Measurements from ENCODE around the gene GRIK5. TPM values are rescaled to one million over a fixed set of nuclear protein-coding genes. Genes with fewer than 3 reads are reported as not detected.
"Not testable (repeated sequence)": the region's sequence is repeated elsewhere in the genome, so short reads cannot be mapped to it uniquely, and the experiment has no call there.

Gene GRIK5
- total RNA-seq, 1 donor from 2014 or later, result 0.37 TPM

- H3K27me3 Mint-ChIP-seq (ENCODE audit: low read depth), result peaks cover 2% of the 10 kb centered on the region
- no peak for DNase-seq (ENCODE audit: low spot score)
- H3K36me3 Mint-ChIP-seq (ENCODE audit: low read depth), result no peaks in the 10 kb centered on the region
- peaks cover 4% of the 10 kb centered on the region for H3K9me3 Mint-ChIP-seq (ENCODE audit: low read depth)
- H3K4me3 Mint-ChIP-seq (ENCODE audit: unreplicated experiment), result no peak overlapping the region
- no peak for TF ChIP-seq CTCF (IDR thresholded peaks at IDR 0.05)
- no peak overlapping the region for H3K27ac Mint-ChIP-seq (ENCODE audit: unreplicated experiment)
- H3K4me1 Mint-ChIP-seq (ENCODE audit: low read depth), result peaks cover 10% of the 10 kb centered on the region
Observed at GRCh38 chr19:42018503-42019193, 51.4 kb downstream of the GRIK5 start.

DNA sequence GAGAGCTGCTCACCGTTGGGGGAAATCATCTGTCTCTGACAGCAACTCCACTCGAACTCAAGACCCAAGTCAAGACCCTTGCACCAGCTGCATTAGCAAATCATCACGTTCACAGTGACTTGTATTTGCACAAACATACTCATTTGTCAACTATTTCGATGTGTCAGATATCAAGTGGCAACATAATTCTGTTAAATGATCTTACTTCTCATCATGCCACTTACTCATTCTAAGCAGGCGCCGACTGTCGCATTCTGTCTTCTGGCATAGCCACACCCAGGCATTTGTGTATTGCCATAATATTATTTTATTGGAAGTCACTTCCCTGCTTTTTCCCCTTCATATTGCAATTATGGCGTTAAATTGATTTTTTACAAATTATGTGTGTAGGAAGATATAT is 53.0 kb downstream of the GRIK5 start:
- Mint-ChIP-seq H3K4me1 (ENCODE audit: low read depth) (peaks cover 8% of the 10 kb centered on the region), H3K36me3 (ENCODE audit: low read depth) (no peaks in the 10 kb centered on the region), H3K27me3 (ENCODE audit: low read depth) (peaks cover 2% of the 10 kb centered on the region), H3K27ac (ENCODE audit: unreplicated experiment) (no peak overlapping the region), H3K4me3 (ENCODE audit: unreplicated experiment) (no peak overlapping the region), H3K9me3 (ENCODE audit: low read depth) (peaks cover 4% of the 10 kb centered on the region)
- no peak for TF ChIP-seq CTCF (IDR thresholded peaks at IDR 0.05)
- DNase-seq (ENCODE audit: low spot score), result no peak

- not testable (repeated sequence) for H3K27ac Mint-ChIP-seq (ENCODE audit: unreplicated experiment); H3K36me3 Mint-ChIP-seq (ENCODE audit: low read depth); DNase-seq (ENCODE audit: low spot score); H3K4me3 Mint-ChIP-seq (ENCODE audit: unreplicated experiment); H3K9me3 Mint-ChIP-seq (ENCODE audit: low read depth); H3K27me3 Mint-ChIP-seq (ENCODE audit: low read depth)
- H3K4me1 Mint-ChIP-seq (ENCODE audit: low read depth), result peaks cover 18% of the 10 kb centered on the region
Observed at GRCh38 chr19:42012747-42013146, 57.3 kb downstream of the GRIK5 start.

GRCh38 chr19:42010245-42011126 is 59.5 kb downstream of the GRIK5 start:
- DNase-seq (ENCODE audit: low spot score), result no peak

DNA sequence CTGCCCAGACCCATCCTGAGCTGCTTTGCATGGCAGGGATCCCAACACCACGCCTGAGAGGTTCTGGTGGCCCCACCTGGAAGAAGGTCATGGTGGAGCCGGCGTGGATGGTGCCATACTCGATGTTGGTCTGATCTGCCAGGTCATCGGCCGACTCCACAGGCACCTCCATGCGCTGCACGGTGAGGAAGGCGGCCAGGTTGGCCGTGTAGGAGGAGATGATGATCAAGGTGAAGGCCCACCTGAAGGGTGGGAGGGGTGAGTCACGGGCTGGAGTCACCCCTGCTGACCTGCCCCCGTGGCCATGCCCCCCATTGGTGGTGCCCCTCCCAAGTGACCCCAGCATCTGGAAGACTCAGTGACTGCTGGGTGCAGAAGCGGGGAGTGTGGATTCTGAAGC is 63.4 kb downstream of the GRIK5 start:
- no peaks in the 10 kb centered on the region for H3K9me3 Mint-ChIP-seq (ENCODE audit: low read depth)
- no peak for DNase-seq (ENCODE audit: low spot score)
- no peak overlapping the region for H3K4me3 Mint-ChIP-seq (ENCODE audit: unreplicated experiment)
- peaks cover 18% of the 10 kb centered on the region for H3K4me1 Mint-ChIP-seq (ENCODE audit: low read depth)
- no peak overlapping the region for H3K27ac Mint-ChIP-seq (ENCODE audit: unreplicated experiment)
- H3K27me3 Mint-ChIP-seq (ENCODE audit: low read depth), result peaks cover 23% of the 10 kb centered on the region
- no peak for TF ChIP-seq CTCF (IDR thresholded peaks at IDR 0.05)
- H3K36me3 Mint-ChIP-seq (ENCODE audit: low read depth), result peaks cover 2% of the 10 kb centered on the region

More at GRCh38 chr19:42010245-42011126, 59.5 kb downstream of the GRIK5 start:
- Mint-ChIP-seq H3K4me3 (ENCODE audit: unreplicated experiment) (no peak overlapping the region), H3K9me3 (ENCODE audit: low read depth) (no peaks in the 10 kb centered on the region), H3K36me3 (ENCODE audit: low read depth) (peaks cover 2% of the 10 kb centered on the region), H3K27me3 (ENCODE audit: low read depth) (no peaks in the 10 kb centered on the region), H3K4me1 (ENCODE audit: low read depth) (peaks cover 18% of the 10 kb centered on the region), H3K27ac (ENCODE audit: unreplicated experiment) (peak overlapping the region; percentile 99)
- TF ChIP-seq CTCF (IDR thresholded peaks at IDR 0.05), result no peak

All from chondrocyte (in vitro differentiated cells).